DMS 273 (cell line): ENCODE results near the gene ZFYVE28.

Source experiments
- DNase-seq: peaks from one replicate; lab custom pipeline; 2025; ENCODE audit not compliant: unreplicated experiment; lab: John Stamatoyannopoulos, UW

ZFYVE28 gene

GRCh38 chr4:2412534-2412884, 5.9 kb downstream of the ZFYVE28 start:
- no peak for DNase-seq

- DNase-seq: no peak
Observed at GRCh38 chr4:2411786-2412510, 6.5 kb downstream of the ZFYVE28 start.

GRCh38 chr4:2409381-2409783, 9.1 kb downstream of the ZFYVE28 start:
- no peak for DNase-seq

- no peak for DNase-seq
Observed at GRCh38 chr4:2408976-2409375, 9.5 kb downstream of the ZFYVE28 start.

- DNase-seq: peak; percentile 31
Observed at GRCh38 chr4:2408401-2408958, 10.0 kb downstream of the ZFYVE28 start.

GRCh38 chr4:2407991-2408342, 10.5 kb downstream of the ZFYVE28 start:
- no peak for DNase-seq

GRCh38 chr4:2406920-2407319, 11.5 kb downstream of the ZFYVE28 start:
- DNase-seq: no peak

- no peak for DNase-seq
Observed at GRCh38 chr4:2406406-2406805, 12.0 kb downstream of the ZFYVE28 start.

- no peak for DNase-seq
Observed at GRCh38 chr4:2402941-2403340, 15.5 kb downstream of the ZFYVE28 start.

- DNase-seq: peak; percentile 85
Observed at GRCh38 chr4:2402048-2402842, 16.2 kb downstream of the ZFYVE28 start.

GRCh38 chr4:2401610-2401983, 16.8 kb downstream of the ZFYVE28 start:
- no peak for DNase-seq

- DNase-seq: peak; percentile 43
Observed at GRCh38 chr4:2400841-2401609, 17.4 kb downstream of the ZFYVE28 start.

GRCh38 chr4:2399631-2400190, 18.7 kb downstream of the ZFYVE28 start:
- DNase-seq: no peak

GRCh38 chr4:2399216-2399615, 19.2 kb downstream of the ZFYVE28 start:
- no peak for DNase-seq

- no peak for DNase-seq
Observed at GRCh38 chr4:2397596-2398379, 20.7 kb downstream of the ZFYVE28 start.

- DNase-seq: no peak
Observed at GRCh38 chr4:2396781-2397368, 21.6 kb downstream of the ZFYVE28 start.

GRCh38 chr4:2395584-2395983, 22.9 kb downstream of the ZFYVE28 start:
- no peak for DNase-seq

- DNase-seq: no peak
Observed at GRCh38 chr4:2395038-2395437, 23.4 kb downstream of the ZFYVE28 start.

GRCh38 chr4:2394528-2394927, 23.9 kb downstream of the ZFYVE28 start:
- DNase-seq: no peak
